Activated T-helper 1 cell treated with anti-CD3 and anti-CD28 coated beads, Interleukin-12 subunit alpha, Interleukin-12 subunit beta, Interleukin-2, Interleukin-4 antibody, amounts not matched to agents 30 ng/mL and 10 ng/mL and 1 ng/mL, durations not matched to agents 14 hours and 24 hours and 36 hours (primary cell): ENCODE measurements around the gene TRIM47. TPM values are rescaled to one million over a fixed set of nuclear protein-coding genes. Genes with fewer than 3 reads are reported as not detected.

Experiments used
- DNase-seq: peaks from one replicate; pipeline ENCODE4 v3.0.0; 2021; ENCODE audit warnings: low spot score
- H3K27ac Mint-ChIP-seq: one replicate; pipeline ENCODE4 v1.8.0; 2021; ENCODE audit warnings: mild to moderate bottlenecking, mixed read lengths
- H3K27me3 Mint-ChIP-seq: one replicate; pipeline ENCODE4 v1.8.0; 2022; ENCODE audit warnings: mild to moderate bottlenecking, moderate library complexity, mixed read lengths; ENCODE audit not compliant: insufficient read depth
- H3K36me3 Mint-ChIP-seq: one replicate; pipeline ENCODE4 v1.8.0; 2021; ENCODE audit warnings: low read depth, mixed read lengths
- H3K4me1 Mint-ChIP-seq: one replicate; pipeline ENCODE4 v1.8.0; 2021; ENCODE audit warnings: low read depth, mixed read lengths
- H3K4me3 Mint-ChIP-seq: one replicate; pipeline ENCODE4 v1.8.0; 2021; ENCODE audit warnings: mild to moderate bottlenecking, moderate library complexity, mixed read lengths
- H3K9me3 Mint-ChIP-seq: one replicate; pipeline ENCODE4 v1.8.0; 2021; ENCODE audit warnings: mixed read lengths
- intact Hi-C: fragments of 100-400 bp; cut with micrococcal nuclease; formaldehyde crosslinking; loops from one replicate; pipeline ENCODE4 v1.15.1; 2024
- total RNA-seq: library from RNA; stranded (reverse); gene quantifications from 2 replicates; pipeline ENCODE4 v1.2.3, GENCODE V29; 2022

Gene TRIM47
- total RNA-seq, 1 donor from 2014 or later, result 30.5 TPM

GRCh38 chr17:75901727-75902126, 23.3 kb upstream of the TRIM47 start:
- intact Hi-C loops, result loop anchor here (10.0 kb wide), 1 partner anchor 373 kb away; no protein-coding TSS in a partner anchor
- H3K27me3 Mint-ChIP-seq, result no peaks in the 10 kb centered on the region
- H3K9me3 Mint-ChIP-seq, result no peaks in the 10 kb centered on the region

GRCh38 chr17:75900691-75901533, 22.5 kb upstream of the TRIM47 start:
- Mint-ChIP-seq H3K27me3 (no peaks in the 10 kb centered on the region), H3K4me3 (no peak overlapping the region), H3K4me1 (peaks cover 12% of the 10 kb centered on the region), H3K9me3 (no peaks in the 10 kb centered on the region), H3K27ac (no peak overlapping the region), H3K36me3 (peaks cover 11% of the 10 kb centered on the region)
- no peak for DNase-seq
- intact Hi-C loops, result loop anchor here (10.0 kb wide), 1 partner anchor 374 kb away; no protein-coding TSS in a partner anchor

More at GRCh38 chr17:75901727-75902126, 23.3 kb upstream of the TRIM47 start:
- H3K27ac Mint-ChIP-seq, result no peak overlapping the region
- peaks cover 11% of the 10 kb centered on the region for H3K36me3 Mint-ChIP-seq
- no peak overlapping the region for H3K4me3 Mint-ChIP-seq
- DNase-seq, result no peak
- peaks cover 19% of the 10 kb centered on the region for H3K4me1 Mint-ChIP-seq

- no peaks in the 10 kb centered on the region for H3K27me3 Mint-ChIP-seq
- H3K9me3 Mint-ChIP-seq, result no peaks in the 10 kb centered on the region
- H3K36me3 Mint-ChIP-seq, result peaks cover 20% of the 10 kb centered on the region
- intact Hi-C loops, result loop anchor here (5.0 to 10.0 kb wide), 2 partner anchors 123 to 375 kb away; a partner anchor contains a TSS
- no peak overlapping the region for H3K27ac Mint-ChIP-seq
- no peak overlapping the region for H3K4me3 Mint-ChIP-seq
- peaks cover 20% of the 10 kb centered on the region for H3K4me1 Mint-ChIP-seq
- DNase-seq, result no peak
Measured at GRCh38 chr17:75899767-75900468, 21.5 kb upstream of the TRIM47 start.

- DNase-seq, result no peak
- Mint-ChIP-seq H3K27ac (no peak overlapping the region), H3K27me3 (no peaks in the 10 kb centered on the region), H3K36me3 (peaks cover 20% of the 10 kb centered on the region), H3K4me3 (no peak overlapping the region), H3K4me1 (peaks cover 22% of the 10 kb centered on the region), H3K9me3 (no peaks in the 10 kb centered on the region)
- intact Hi-C loops, result loop anchor here (5.0 kb wide), 1 partner anchor 122 kb away; a partner anchor contains a TSS
Measured at GRCh38 chr17:75899353-75899752, 21.0 kb upstream of the TRIM47 start.

GRCh38 chr17:75898791-75899190, 20.4 kb upstream of the TRIM47 start:
- Mint-ChIP-seq H3K27ac (no peak overlapping the region), H3K36me3 (peaks cover 22% of the 10 kb centered on the region), H3K9me3 (no peaks in the 10 kb centered on the region), H3K27me3 (no peaks in the 10 kb centered on the region), H3K4me3 (peak overlapping the region; percentile 15), H3K4me1 (peaks cover 24% of the 10 kb centered on the region)
- intact Hi-C loops, result loop anchor here (5.0 kb wide), 1 partner anchor 121 kb away; a partner anchor contains a TSS
- no peak for DNase-seq

- H3K27me3 Mint-ChIP-seq, result no peaks in the 10 kb centered on the region
- H3K27ac Mint-ChIP-seq, result no peak overlapping the region
- H3K4me1 Mint-ChIP-seq, result peaks cover 26% of the 10 kb centered on the region
- intact Hi-C loops, result loop anchor here (5.0 kb wide), 1 partner anchor 121 kb away; a partner anchor contains a TSS
- peaks cover 23% of the 10 kb centered on the region for H3K36me3 Mint-ChIP-seq
- no peak for DNase-seq
- peak overlapping the region; percentile 77 for H3K4me3 Mint-ChIP-seq
- H3K9me3 Mint-ChIP-seq, result no peaks in the 10 kb centered on the region
Measured at GRCh38 chr17:75898065-75898464, 19.7 kb upstream of the TRIM47 start.

- peak overlapping the region; percentile 68 for H3K27ac Mint-ChIP-seq
- intact Hi-C loops, result loop anchor here (5.0 kb wide), 1 partner anchor 120 kb away; a partner anchor contains a TSS
- DNase-seq, result no peak
- H3K36me3 Mint-ChIP-seq, result peaks cover 23% of the 10 kb centered on the region
- no peaks in the 10 kb centered on the region for H3K9me3 Mint-ChIP-seq
- H3K4me3 Mint-ChIP-seq, result peak overlapping the region; percentile 77
- H3K27me3 Mint-ChIP-seq, result no peaks in the 10 kb centered on the region
- peaks cover 26% of the 10 kb centered on the region for H3K4me1 Mint-ChIP-seq
Measured at GRCh38 chr17:75897160-75898019, 19.0 kb upstream of the TRIM47 start.

- Mint-ChIP-seq H3K9me3 (no peaks in the 10 kb centered on the region), H3K27ac (peak within 1 kb of the TSS; percentile 77), H3K4me3 (peak within 1 kb of the TSS; percentile 91), H3K36me3 (peaks cover 21% of the 10 kb centered on the region), H3K27me3 (no peaks in the 10 kb centered on the region), H3K4me1 (peaks cover 26% of the 10 kb centered on the region)
- intact Hi-C loops, result loop anchor here (1.0 to 5.0 kb wide), 3 partner anchors 8 to 119 kb away; partner anchors contain the start of genes MRPL38 and WBP2
- peak; percentile 73 for DNase-seq
Measured at GRCh38 chr17:75896415-75897159, 18.2 kb upstream of the TRIM47 start, which contains the start of gene TRIM65. Gene TRIM65 (minus strand): TSS chr17:75896951. CDS start chr17:75896937, 14 bp downstream.

- peaks cover 26% of the 10 kb centered on the region for H3K4me1 Mint-ChIP-seq
- H3K4me3 Mint-ChIP-seq, result peak overlapping the region; percentile 91
- H3K36me3 Mint-ChIP-seq, result peaks cover 22% of the 10 kb centered on the region
- no peak for DNase-seq
- no peaks in the 10 kb centered on the region for H3K27me3 Mint-ChIP-seq
- intact Hi-C loops, result loop anchor here (1.0 to 5.0 kb wide), 4 partner anchors 9 to 118 kb away; partner anchors contain the start of genes MRPL38 and WBP2
- H3K9me3 Mint-ChIP-seq, result no peaks in the 10 kb centered on the region
- H3K27ac Mint-ChIP-seq, result peak overlapping the region; percentile 77
Measured at GRCh38 chr17:75895370-75896155, 17.2 kb upstream of the TRIM47 start.

- no peaks in the 10 kb centered on the region for H3K27me3 Mint-ChIP-seq
- peak overlapping the region; percentile 70 for H3K27ac Mint-ChIP-seq
- H3K4me3 Mint-ChIP-seq, result peak overlapping the region; percentile 68
- H3K36me3 Mint-ChIP-seq, result peaks cover 25% of the 10 kb centered on the region
- no peaks in the 10 kb centered on the region for H3K9me3 Mint-ChIP-seq
- no peak for DNase-seq
- intact Hi-C loops, result no loop called here
- H3K4me1 Mint-ChIP-seq, result peaks cover 35% of the 10 kb centered on the region
Measured at GRCh38 chr17:75894049-75894733, 15.8 kb upstream of the TRIM47 start.
